K562 (cell line): ENCODE results near the gene SLC16A4. TPM values are rescaled to one million over a fixed set of nuclear protein-coding genes. Genes with fewer than 3 reads are reported as not detected.

Source experiments
- ATAC-seq: fragments of 200-7000 bp; cut with Tn5 transposase; 3 replicates; pipeline ENCODE4 v1.9.1; 2020; ENCODE audit warnings: moderate library complexity
- BruUV-seq: library from RNA; stranded (reverse); fragments of 400-500 nt; replicated peaks from 2 replicates; lab custom pipeline; 2021; lab: Mats Ljungman, UMichigan
- CTCF ChIA-PET: fragments of 300-600 bp; formaldehyde crosslinking; extraction: SDS; loops from one replicate; lab custom pipeline; 2021; ENCODE audit warnings: low intra/inter-chr PET ratio; lab: Yijun Ruan, JAX
- POLR2A ChIA-PET: fragments of 300-600, 350-650 bp; sonication (Branson Sonifier 250); formaldehyde crosslinking; extraction: SDS; loops from one replicate; lab custom pipeline; 2021; ENCODE audit warnings: antibody characterized with exemption, inconsistent platforms; lab: Yijun Ruan, JAX
- DNase-seq, 4 experiments: peaks; one replicate each; pipeline versions ENCODE4 v3.0.0 to v3.0.0-alpha.2; 2011 to 2018; ENCODE audit warnings: low spot score in 3 of 4, mixed read lengths in 3 of 4; ENCODE audit errors: extremely low read depth in 1 of 4
- FAIRE-seq: peaks from 2 replicates; lab custom pipeline; 2011; peaks lifted over from hg19 to GRCh38; lab: Jason Lieb, UNC
- H2AFZ ChIP-seq: 2 replicates; pipeline ENCODE4 v1.6.0; 2011; ENCODE audit warnings: low read depth, low read length, control low read depth, inconsistent platforms
- H3K27ac ChIP-seq: fragments of 200-600 bp; 3 replicates; pipeline ENCODE4 v1.8.0; 2011; ENCODE audit warnings: low read depth, mild to moderate bottlenecking, control low read depth, inconsistent platforms, low read length, moderate library complexity, mixed read lengths; ENCODE audit errors: extremely low read depth
- H3K27me3 ChIP-seq, 2 experiments: fragments of 300-600 bp in 1 of 2; 2 replicates in 1 of 2; 3 replicates in 1 of 2; pipeline versions ENCODE4 v1.6.0 to v1.8.0; 2011; ENCODE audit warnings: inconsistent platforms in 2 of 2, low read length in 2 of 2, mild to moderate bottlenecking in 1 of 2, mixed read lengths in 1 of 2, moderate library complexity in 1 of 2; ENCODE audit not compliant: control insufficient read depth in 2 of 2, insufficient read depth in 2 of 2
- H3K36me3 ChIP-seq: fragments of 300-600 bp; 3 replicates; pipeline ENCODE4 v1.8.0; 2011; ENCODE audit warnings: mild to moderate bottlenecking, low read length, inconsistent platforms; ENCODE audit not compliant: control insufficient read depth, insufficient read depth
- H3K4me1 ChIP-seq, 2 experiments: fragments of 200-600 bp in 1 of 2; replicated peaks in 1 of 2; 2 replicates in 1 of 2; 3 replicates in 1 of 2; pipeline versions ENCODE4 v1.5.1 to v1.8.0; 2011; ENCODE audit warnings: inconsistent platforms in 2 of 2, low read length in 2 of 2, mild to moderate bottlenecking in 1 of 2, mixed read lengths in 1 of 2, moderate library complexity in 1 of 2; ENCODE audit not compliant: control insufficient read depth in 2 of 2, insufficient read depth in 2 of 2
- H3K4me2 ChIP-seq: 2 replicates; pipeline ENCODE4 v1.6.1; 2011; ENCODE audit warnings: low read length, control low read depth, inconsistent platforms, mixed read lengths; ENCODE audit not compliant: insufficient read depth
- H3K4me3 ChIP-seq: fragments of 200-600 bp; sonication (generic), shearing (Covaris generic); 2 replicates; pipeline ENCODE4 v1.5.1; 2016; ENCODE audit warnings: control low read depth, inconsistent platforms
- H3K79me2 ChIP-seq: fragments of 200-600 bp; 3 replicates; pipeline ENCODE4 v1.8.0; 2011; ENCODE audit warnings: low read length, inconsistent platforms; ENCODE audit not compliant: control insufficient read depth, insufficient read depth
- H3K9ac ChIP-seq, 2 experiments: 2 replicates each; pipeline versions ENCODE4 v1.6.0 to v1.6.1; 2011; ENCODE audit warnings: low read depth in 2 of 2, low read length in 2 of 2, control low read depth in 1 of 2, inconsistent platforms in 1 of 2, mild to moderate bottlenecking in 1 of 2, mixed read lengths in 1 of 2; ENCODE audit not compliant: insufficient read depth in 1 of 2
- H3K9me1 ChIP-seq: one replicate; pipeline ENCODE4 v1.6.0; 2011; ENCODE audit warnings: inconsistent platforms, mild to moderate bottlenecking, low read length, moderate library complexity; ENCODE audit not compliant: control insufficient read depth, insufficient read depth
- H3K9me3 ChIP-seq: replicated peaks from 2 replicates; pipeline ENCODE4 v1.5.1; 2011; ENCODE audit warnings: low read depth, low read length, inconsistent platforms; ENCODE audit not compliant: control insufficient read depth, insufficient read depth
- H4K20me1 ChIP-seq: replicated peaks from 2 replicates; pipeline ENCODE4 v1.6.1; 2011; ENCODE audit warnings: low read length, inconsistent platforms, mixed read lengths; ENCODE audit not compliant: control insufficient read depth, insufficient read depth
- ARID1B ChIP-seq: fragments of 450-650 bp; IDR thresholded peaks from 2 replicates; pipeline ENCODE4 v1.6.1; 2016; ENCODE audit warnings: antibody characterized with exemption, mild to moderate bottlenecking, inconsistent platforms
- KDM4B ChIP-seq, 2 experiments: fragments of 450-650 bp in 1 of 2; sonication (generic) in 1 of 2; IDR thresholded peaks; 2 replicates each; pipeline ENCODE4 v1.6.1; 2016 to 2017; ENCODE audit warnings: borderline replicate concordance in 2 of 2, antibody characterized with exemption in 1 of 2, low read depth in 1 of 2, mild to moderate bottlenecking in 1 of 2
- MNT ChIP-seq, 2 experiments: fragments of 450-650 bp; conservative IDR thresholded peaks; 2 replicates each; pipeline ENCODE4 v1.6.1; 2017; ENCODE audit warnings: mild to moderate bottlenecking in 2 of 2, moderate library complexity in 2 of 2
- NEUROD1 ChIP-seq: fragments of 150-350 bp; IDR thresholded peaks from 2 replicates; pipeline ENCODE4 v1.6.1; 2014; ENCODE audit warnings: borderline replicate concordance, low read length, low read depth; ENCODE audit not compliant: partially characterized antibody
- RBM15 ChIP-seq: fragments of 200-400 bp; formaldehyde crosslinking; IDR thresholded peaks from 2 replicates; pipeline ENCODE4 v1.6.1; 2018; ENCODE audit warnings: mild to moderate bottlenecking, low read length, moderate library complexity; ENCODE audit not compliant: insufficient read depth
- RBM25 ChIP-seq: fragments of 200-400 bp; formaldehyde crosslinking; IDR thresholded peaks from 2 replicates; pipeline ENCODE4 v1.6.1; 2018; ENCODE audit warnings: low read length, low read depth, moderate library complexity; ENCODE audit not compliant: severe bottlenecking
- SIX5 ChIP-seq, 2 experiments: IDR thresholded peaks; 2 replicates each; pipeline ENCODE4 v1.6.1; 2011; ENCODE audit warnings: low read length in 2 of 2, borderline replicate concordance in 1 of 2, low read depth in 1 of 2, mild to moderate bottlenecking in 1 of 2, moderate library complexity in 1 of 2; ENCODE audit not compliant: insufficient read depth in 1 of 2
- SMARCA4 ChIP-seq: fragments of 450-650 bp; IDR thresholded peaks from 2 replicates; pipeline ENCODE4 v1.6.1; 2016
- WGBS: fragments of 100-300 bp; shearing (Covaris generic); methylation state at CpG from one replicate; pipeline ENCODE4 v1.1.6; 2016; ENCODE audit warnings: low coverage, mixed read lengths; ENCODE audit not compliant: insufficient coverage; ENCODE audit errors: missing lambda C conversion rate; 5-methylcytosine and 5-hydroxymethylcytosine counted together
- in situ Hi-C: fragments of 300-500 bp; cut with MboI; formaldehyde crosslinking; loops from 4 replicates; pipeline ENCODE4 v1.15.0; 2018; ENCODE audit warnings: inconsistent platforms, mixed read lengths
- intact Hi-C: fragments of 100-400 bp; cut with micrococcal nuclease; formaldehyde crosslinking; loops from 2 replicates; pipeline ENCODE4 v1.14.2; 2022
- polyA plus RNA-seq, 8 experiments: library from polyadenylated mRNA; depleted of rRNA in 4 of 8; stranded (reverse) in 5 of 8; unstranded in 3 of 8; fragments of >200 nt; fragmentation: Nextera tagmentation in 2 of 8; fragmentation: Illumina TruSeq in 1 of 8; extraction: Ambion mirVana in 2 of 8; extraction: Trizol in 1 of 8; gene quantifications; 2 replicates each; pipeline versions ENCODE4 v1.2.1 to v1.2.3, GENCODE V29; 2011 to 2014; ENCODE audit warnings: inconsistent platforms in 1 of 8, missing spikeins in 1 of 8
- total RNA-seq, 7 experiments: library from RNA; depleted of rRNA in 6 of 7; stranded (reverse); fragments of >200 nt in 6 of 7; fragmentation: Illumina TruSeq in 2 of 7; extraction: Trizol in 2 of 7; gene quantifications; 2 replicates each; pipeline versions ENCODE4 v1.2.1 to v1.2.3, GENCODE V29; 2011 to 2021; ENCODE audit warnings: low replicate concordance in 1 of 7
- TF ChIP-seq, protein P1 (sequence below), 2 experiments: fragments of 450-650 bp in 1 of 2; sonication (generic) in 1 of 2; formaldehyde crosslinking in 1 of 2; IDR thresholded peaks in 1 of 2; conservative IDR thresholded peaks in 1 of 2; 2 replicates each; pipeline versions ENCODE4 v1.6.1 to v1.8.1; 2016 to 2023; ENCODE audit warnings: mild to moderate bottlenecking in 2 of 2, moderate library complexity in 2 of 2, inconsistent platforms in 1 of 2, missing genetic modification reagents in 1 of 2

The SLC16A4 gene
- total and polyA plus RNA-seq, 9 of the 15 experiments (the other 6 are each of a cell fraction or from before 2014, with no cell fraction given): 0.04 to 0.31 (median 0.18) TPM; not detected in 1

GRCh38 chr1:110360431-110360830 lies 30.4 kb downstream of the SLC16A4 start (continued):
- no peak for TF ChIP-seq ARID1B
- no peak for TF ChIP-seq SMARCA4
- no peak for TF ChIP-seq MNT (conservative IDR thresholded peaks at IDR 0.05)

DNA sequence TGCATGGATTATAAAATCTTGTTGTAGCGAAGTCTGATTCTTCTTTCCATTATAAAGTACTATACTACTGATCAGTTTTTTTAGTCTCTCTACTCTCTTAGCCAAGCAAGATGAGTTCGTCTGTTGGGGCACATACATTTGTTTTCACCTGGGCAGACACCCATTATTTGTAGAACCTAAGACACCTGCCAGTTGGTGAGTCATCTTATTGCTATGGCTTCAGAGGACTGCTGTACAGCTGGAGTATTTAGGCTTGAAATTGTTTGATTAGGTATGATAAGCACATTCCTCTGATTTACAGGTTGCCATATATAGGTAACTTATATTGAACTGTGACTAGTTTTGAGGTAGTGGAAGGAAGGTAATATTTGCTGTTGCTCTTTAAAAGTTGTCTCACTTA lies 34.4 kb downstream of the SLC16A4 start:
- H3K36me3 ChIP-seq: peaks cover 76% of the 10 kb centered on the region
- DNase-seq (no peak), ATAC-seq (no peak), FAIRE-seq (no peak)
- H3K27ac ChIP-seq: no peak overlapping the region
- H3K4me2 ChIP-seq: no peak overlapping the region
- no peaks in the 10 kb centered on the region for H3K9me3 ChIP-seq
- peaks cover 96% of the 10 kb centered on the region for H3K79me2 ChIP-seq
- intact Hi-C loops: no loop called here
- in situ Hi-C loops: no loop called here
- no peaks in the 10 kb centered on the region for H3K27me3 ChIP-seq
- CTCF ChIA-PET: no interaction called here
- peaks cover 0 to 5% of the 10 kb centered on the region in 2 experiments; a peak in 1 of 5 replicates for H3K4me1 ChIP-seq
- POLR2A ChIA-PET: interaction anchor here (0.6 kb wide), 1 partner anchor 321 kb away, joined by 3 read pairs; no protein-coding TSS in a partner anchor
- H3K9me1 ChIP-seq: no peaks in the 10 kb centered on the region
- no peak overlapping the region for H2AFZ ChIP-seq
- 87% methylated on average over 2 of the region's 2 CpGs for WGBS
- H4K20me1 ChIP-seq: 0 out of 2 replicates have a peak, but pooled peaks cover 6% of the 10 kb centered on the region
- no peak overlapping the region for H3K9ac ChIP-seq
- H3K4me3 ChIP-seq: no peak overlapping the region
- no TSS peak for BruUV-seq
- no peak for TF ChIP-seq KDM4B (IDR thresholded peaks at IDR 0.05; ENCODE audit: borderline replicate concordance in 2 of 2, low read depth in 1 of 2)
- TF ChIP-seq NEUROD1: no peak
- no peak for TF ChIP-seq SIX5 (IDR thresholded peaks at IDR 0.05; ENCODE audit: borderline replicate concordance in 1 of 2, insufficient read depth in 1 of 2, low read depth in 1 of 2, low read length in 2 of 2)
- TF ChIP-seq, protein P1, sequence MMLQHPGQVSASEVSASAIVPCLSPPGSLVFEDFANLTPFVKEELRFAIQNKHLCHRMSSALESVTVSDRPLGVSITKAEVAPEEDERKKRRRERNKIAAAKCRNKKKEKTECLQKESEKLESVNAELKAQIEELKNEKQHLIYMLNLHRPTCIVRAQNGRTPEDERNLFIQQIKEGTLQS (IDR thresholded peaks at IDR 0.05): peak; percentile 14; the same call in 1 of the 2 replicates
- TF ChIP-seq, protein P1 (CRISPR knock-in tag; conservative IDR thresholded peaks at IDR 0.05): no peak
- TF ChIP-seq RBM25: no peak
- TF ChIP-seq RBM15: no peak
